NCI-H187 treated with DMSO at 0.1 percent for 48 hours (cell line): Measurements from ENCODE around the gene MADCAM1.

Experiments
- DNase-seq: peaks from one replicate; lab custom pipeline; 2025; lab: John Stamatoyannopoulos, UW

MADCAM1 gene

DNA sequence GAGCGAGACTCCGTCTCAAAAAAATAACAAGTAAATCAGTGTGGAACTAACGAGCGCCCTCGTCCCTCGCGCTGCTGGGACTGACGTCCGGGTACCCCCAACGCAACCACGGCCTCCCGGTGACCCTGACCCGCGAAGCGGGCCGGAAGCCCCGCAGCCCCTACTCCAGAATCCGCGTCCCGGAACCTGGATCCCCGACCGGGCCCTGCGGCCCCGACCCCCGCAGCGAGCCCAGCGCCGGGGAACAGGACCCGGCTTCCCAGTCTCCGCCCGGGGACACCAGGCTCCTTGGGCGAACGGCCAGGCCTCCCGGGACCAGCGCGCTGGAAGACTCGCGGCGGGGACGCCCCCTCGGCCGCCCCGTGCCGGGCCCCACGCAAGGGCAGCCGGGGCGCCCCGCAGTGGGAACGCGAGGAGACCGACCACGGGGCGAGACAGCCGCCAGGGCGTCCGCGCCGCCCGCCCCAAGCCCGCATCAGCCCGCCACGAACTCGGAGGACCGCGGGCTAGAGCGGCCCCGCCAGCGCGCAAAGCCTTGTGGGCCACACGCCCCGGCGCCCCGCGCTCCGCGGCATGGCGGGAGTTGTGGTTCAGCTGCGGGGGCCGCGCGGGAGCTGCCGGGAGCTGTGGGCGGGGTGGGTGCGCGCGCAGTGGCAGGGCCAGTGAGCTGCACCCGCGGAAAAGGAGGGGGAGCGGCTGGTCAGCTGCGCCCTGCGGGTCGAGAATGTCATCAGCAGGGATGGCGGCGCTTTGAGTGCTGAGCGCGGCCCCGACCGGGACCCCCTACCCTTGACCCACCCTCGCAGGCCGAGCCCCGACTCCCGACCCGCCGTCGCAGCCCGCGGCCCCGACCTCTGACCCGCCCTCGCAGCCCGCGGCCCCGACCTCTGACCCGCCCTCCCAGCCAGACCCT lies 7.5 kb upstream of the MADCAM1 start:
- DNase-seq = peak; percentile 51

DNA sequence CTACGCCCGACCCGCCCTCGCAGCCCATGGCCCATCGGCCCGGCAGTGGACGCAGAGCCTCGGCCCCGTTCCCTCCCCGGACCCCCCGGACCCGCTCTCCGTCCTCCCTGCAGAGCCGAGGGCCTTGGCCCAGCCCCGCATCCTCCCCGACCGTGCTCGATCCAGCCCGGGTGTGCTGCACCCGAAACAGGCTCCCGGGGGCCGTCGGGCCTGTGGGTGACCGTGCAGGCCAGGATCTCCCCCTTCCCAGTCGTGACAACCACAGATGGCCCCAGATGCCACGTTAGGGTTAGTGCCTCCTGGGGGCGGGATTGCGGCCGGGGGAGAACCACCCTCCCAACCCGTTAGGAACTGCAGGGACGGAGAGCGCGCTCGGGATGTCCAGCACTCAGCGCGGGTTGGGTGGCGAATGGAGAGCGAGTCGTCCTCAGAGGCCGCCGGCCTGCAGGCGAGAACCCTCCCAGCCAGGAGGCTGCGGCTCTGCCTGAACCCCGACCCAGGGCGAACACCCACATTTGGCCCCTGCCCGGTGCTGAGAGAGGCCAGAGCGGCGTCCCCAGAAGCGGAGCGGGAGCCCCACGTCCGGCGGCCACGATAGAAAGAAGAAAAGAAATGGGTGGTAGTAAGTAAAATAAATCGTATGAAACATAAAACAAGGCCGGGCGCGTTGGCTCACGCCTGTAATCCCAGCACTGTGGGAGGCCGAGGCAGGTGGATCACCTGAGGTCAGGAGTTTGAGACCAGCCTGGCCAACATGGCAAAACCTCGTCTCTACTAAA lies 6.7 kb upstream of the MADCAM1 start:
- DNase-seq = no peak

DNA sequence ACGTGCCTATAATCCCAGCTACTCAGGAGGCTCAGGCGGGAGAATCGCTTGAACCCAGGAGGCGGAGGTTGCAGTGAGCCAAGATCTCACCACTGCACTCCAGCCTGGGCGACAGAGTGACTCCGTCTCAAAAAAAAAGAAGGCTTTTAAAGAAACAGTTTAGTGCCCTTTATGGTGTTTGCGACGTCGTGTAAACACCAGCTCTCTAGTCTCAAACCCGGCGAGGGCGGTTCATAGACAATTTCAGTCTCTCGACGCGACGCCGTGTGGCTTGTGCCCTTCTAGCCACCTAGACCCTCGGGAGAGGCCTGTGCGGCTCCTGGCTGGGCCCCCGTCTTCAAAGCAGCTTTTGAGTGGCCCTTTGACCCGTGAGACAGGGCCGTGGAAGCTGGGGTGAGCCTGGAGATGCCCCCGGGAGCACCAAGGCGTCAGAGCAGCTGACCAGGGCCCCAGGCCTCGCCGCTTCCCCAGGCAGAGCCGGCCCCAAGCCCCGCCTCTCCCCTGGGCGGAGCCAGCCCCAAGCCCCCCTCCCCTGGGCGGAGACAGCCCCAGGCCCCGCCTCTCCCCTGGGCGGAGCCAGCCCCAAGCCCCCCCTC lies 5.0 kb upstream of the MADCAM1 start:
- DNase-seq = no peak

DNA sequence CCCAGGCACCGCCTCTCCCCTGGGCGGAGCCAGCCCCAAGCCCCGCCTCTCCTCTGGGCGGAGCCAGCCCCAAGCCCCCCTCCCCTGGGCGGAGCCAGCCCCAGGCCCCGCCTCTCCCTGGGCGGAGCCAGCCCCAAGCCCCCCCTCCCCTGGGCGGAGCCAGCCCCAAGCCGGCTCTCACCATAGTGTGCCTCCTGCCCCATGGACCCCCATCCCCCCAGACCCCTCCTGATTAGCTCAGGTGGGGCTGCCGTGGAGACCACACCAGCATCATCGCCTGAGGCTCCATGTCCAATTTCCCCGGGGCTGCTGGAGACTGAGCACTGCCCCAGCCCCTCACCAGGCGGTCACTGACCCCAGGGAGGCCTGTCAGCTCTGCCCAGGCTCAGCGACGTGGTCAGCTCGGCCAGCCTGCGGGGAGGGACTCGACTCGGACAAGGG lies 4.2 kb upstream of the MADCAM1 start:
- DNase-seq = no peak

DNA sequence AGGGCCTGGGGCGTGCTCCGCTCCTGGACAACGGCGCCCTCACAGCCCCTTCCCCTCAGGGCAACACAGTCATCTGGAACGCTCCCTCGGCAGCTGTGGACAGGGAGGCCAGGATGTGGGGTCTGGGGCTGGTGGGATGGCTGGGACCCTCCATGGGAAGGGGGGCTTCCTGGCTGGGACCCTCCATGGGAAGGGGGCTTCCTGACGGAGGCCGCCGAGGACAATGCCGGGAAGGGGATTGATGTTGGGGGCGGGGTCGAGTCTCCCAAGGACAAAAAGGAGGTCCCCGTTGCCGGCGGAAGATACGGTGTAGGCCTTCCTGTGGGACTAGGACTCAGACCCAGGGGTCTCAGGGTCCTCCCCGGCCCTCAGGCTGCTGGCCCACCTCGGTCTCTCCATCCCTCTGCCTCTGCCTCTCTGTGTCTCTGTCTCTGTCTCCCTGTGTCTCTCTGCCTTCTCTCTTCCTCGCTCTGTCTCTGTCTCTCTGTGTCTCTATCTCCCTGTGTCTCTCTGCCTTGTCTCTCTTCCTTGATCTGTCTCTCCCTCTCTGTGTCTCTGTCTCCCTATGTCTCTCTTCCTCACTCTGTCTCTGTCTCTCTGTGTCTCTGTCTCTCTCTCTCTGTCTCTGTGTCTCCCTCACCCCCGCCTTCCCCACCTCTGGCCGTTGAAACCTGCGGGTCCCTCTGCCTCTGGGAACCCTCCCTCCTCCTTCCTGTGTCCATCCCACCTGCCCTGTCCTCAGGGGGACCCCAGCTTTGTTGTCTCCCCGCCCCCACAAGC lies 2.7 kb upstream of the MADCAM1 start:
- no peak for DNase-seq

DNA sequence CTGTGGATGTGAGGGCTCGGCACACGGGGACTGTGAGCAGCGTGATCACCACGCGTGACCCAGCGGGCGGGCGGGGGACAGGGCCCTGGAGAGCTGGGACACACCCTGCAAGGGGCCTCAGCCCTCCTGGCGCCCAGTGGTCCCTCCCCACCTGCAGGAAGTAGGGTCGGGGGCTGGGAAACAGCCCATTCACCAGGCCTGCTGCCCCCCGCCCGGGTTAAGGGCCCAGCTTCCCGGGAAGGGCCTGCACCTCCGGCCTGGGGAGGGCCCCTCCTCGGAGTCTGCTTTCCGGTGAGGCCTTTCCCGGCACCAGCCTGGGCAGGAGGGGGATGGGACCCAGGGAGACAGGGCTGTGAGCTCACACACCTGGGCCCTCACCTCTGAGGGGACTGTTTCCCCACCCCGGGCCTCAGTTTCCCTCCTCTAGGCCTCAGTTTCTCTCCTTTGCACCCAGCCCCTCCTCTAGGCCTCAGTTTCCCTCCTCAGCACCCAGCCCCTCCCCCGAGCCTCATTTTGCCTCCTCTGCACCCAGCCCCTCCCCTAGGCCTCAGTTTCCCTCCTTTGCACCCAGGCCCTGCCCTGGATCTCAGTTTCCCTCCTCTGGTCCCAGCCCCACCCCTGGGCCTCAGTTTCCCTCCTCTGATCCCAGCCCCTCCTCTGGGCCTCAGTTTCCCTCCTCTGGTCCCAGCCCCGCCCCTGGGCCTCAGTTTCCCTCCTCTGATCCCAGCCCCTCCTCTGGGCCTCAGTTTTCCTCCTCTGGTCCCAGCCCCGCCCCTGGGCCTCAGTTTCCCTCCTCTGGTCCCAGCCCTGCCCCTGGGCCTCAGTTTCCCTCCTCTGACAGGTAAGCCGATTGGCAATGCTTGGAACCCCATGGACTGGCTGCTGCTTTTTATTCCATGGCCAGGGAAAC lies 1.9 kb upstream of the MADCAM1 start:
- DNase-seq = no peak

DNA sequence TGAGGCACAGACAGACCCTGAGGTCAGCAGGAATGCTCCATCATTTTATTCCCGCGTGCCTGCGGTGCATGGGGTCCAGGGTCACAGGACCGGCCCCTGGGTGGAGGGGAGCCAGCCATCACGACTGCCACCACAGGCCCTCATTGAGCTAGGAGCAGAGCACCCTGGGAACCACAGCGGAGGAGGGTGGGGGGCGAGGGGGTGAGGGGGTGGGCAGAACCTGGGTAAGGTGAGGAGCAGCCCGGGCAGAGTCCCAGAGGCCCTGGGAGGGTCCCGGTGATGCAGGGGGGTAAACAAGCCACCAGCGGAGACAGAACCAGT lies 1.2 kb upstream of the MADCAM1 start:
- no peak for DNase-seq

DNA sequence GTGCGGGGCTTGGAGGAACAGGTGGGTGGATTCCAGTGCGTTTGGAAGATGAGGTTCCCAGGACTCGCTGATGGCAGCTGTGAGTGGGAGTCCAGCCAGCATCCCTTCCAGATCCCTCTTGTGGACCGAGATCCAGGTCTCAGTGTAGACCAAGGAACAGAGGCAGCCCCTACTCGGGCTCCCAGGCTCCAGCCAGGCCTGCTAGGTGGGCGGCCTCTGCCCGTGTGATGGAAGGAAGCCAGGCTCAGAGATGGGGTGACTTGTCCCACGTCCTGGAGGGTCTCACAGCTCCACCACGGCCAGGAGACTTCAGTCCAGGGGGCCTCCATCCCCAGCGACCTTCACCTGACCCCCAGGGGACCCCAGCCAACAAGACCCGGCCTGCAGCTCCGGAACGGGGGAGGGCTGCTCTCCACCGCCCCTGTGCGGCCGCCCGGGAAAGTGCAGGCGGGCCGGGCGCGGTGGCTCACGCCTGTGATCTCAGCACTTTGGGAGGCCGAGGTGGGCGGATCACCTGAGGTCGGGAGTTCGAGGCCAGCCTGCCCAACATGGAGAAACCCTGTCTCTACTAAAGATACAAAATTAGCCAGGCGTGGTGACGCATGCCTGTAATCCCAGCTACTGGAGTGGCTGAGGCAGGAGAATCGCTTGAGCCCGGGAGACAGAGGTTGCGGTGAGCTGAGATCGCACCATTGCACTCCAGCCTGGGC lies 729 bp upstream of the MADCAM1 start:
- DNase-seq = no peak

DNA sequence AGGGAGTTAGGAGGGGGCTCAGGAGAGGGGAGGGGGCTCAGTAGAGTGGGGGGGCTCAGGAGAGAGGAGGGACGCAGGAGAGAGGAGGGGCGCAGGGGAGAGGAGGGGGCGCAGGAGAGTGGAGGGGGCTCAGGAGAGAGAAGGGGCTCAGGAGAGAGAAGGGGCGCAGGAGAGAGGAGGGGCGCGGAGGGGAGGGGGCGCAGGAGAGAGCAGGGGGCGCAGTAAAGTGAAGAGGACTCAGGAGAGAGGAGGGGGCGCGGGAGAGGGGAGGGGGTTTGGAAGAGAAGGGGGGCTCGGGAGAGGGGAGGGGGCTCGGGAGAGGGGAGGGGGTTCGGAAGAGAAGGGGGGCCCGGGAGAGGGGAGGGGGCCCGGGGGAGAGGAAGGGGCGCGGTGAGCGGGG lies 700 bp downstream of the MADCAM1 start:
- DNase-seq = no peak

DNA sequence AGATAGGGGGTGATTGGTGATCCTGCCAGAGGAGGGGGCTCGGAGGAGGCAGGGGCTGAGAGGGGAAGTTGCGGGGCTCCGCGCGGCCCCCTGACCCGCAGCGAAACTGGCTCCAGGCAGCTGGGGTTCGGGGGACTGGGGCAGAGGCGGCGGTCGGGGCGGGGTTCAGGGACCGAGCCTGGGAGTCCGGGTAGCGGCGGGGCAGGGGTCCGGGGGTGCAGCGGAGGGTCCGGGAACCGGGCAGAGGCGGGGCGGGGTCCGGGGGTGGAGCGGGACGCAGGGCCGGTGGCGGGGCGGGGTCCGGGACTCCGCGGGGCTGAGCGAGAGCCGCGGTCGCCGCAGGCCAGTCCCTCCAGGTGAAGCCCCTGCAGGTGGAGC lies 1.2 kb downstream of the MADCAM1 start:
- no peak for DNase-seq

DNA sequence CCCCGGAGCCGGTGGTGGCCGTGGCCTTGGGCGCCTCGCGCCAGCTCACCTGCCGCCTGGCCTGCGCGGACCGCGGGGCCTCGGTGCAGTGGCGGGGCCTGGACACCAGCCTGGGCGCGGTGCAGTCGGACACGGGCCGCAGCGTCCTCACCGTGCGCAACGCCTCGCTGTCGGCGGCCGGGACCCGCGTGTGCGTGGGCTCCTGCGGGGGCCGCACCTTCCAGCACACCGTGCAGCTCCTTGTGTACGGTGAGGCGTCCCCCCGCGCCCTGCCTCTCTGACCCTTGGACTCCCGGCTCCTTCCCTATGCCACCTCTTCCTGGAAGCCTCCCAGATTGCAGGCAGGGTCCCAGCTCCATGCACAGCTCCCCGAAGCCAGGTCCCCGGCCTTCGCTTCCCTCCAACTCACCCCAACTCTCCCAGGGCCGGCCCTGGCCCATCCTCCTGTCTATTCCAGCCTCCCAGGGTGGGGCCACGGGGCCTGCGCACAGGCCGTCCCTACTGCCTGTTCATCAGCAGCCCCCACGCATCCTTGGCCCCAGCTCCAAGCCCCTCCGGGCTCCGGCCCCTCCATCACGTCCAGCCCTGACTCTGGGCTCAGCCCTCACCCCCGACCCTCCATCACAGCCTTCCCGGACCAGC lies 1.7 kb downstream of the MADCAM1 start:
- DNase-seq = no peak

DNA sequence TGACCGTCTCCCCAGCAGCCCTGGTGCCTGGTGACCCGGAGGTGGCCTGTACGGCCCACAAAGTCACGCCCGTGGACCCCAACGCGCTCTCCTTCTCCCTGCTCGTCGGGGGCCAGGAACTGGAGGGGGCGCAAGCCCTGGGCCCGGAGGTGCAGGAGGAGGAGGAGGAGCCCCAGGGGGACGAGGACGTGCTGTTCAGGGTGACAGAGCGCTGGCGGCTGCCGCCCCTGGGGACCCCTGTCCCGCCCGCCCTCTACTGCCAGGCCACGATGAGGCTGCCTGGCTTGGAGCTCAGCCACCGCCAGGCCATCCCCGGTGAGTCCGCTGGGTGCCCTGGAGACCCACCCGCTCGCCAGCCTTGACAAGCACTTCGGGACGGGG lies 2.2 kb downstream of the MADCAM1 start:
- no peak for DNase-seq

DNA sequence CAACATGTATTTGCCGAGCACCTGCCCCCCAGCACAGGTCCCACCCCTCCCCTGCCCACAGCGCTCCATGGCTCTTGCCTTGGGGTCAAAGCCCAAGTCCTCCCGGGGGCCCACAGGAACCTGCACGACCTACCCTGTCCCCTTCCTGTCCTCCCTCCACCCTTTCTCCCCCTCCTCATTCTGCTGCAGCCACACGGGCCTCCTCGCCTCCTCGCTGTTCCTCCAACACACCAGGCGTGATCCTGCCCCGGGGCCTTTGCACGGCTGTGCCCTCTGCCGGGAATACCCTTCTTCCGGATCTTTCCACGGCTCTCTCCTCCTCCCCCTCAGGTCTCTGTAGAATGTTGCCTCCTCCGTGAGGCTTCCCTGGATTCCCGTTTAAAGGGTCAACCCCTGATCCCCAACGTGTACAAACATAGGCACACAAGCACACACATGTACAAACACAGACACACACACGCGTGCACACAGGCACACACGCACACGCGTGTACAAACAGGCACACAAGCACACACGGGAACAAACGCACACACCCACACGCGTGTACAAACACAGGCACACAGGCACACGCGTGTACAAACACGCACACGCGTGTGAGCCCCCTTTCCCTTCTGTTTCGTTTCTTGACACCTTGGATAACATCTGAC lies 2.8 kb downstream of the MADCAM1 start:
- DNase-seq = no peak

DNA sequence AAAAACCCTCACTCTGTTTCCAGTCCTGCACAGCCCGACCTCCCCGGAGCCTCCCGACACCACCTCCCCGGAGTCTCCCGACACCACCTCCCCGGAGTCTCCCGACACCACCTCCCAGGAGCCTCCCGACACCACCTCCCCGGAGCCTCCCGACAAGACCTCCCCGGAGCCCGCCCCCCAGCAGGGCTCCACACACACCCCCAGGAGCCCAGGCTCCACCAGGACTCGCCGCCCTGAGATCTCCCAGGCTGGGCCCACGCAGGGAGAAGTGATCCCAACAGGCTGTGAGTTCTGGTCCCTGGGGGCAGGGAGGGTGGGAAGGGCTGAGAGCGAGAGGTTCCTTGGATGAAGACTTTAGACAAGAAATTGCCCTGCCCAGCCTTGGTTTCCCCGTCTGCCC lies 5.4 kb downstream of the MADCAM1 start:
- DNase-seq = no peak

DNA sequence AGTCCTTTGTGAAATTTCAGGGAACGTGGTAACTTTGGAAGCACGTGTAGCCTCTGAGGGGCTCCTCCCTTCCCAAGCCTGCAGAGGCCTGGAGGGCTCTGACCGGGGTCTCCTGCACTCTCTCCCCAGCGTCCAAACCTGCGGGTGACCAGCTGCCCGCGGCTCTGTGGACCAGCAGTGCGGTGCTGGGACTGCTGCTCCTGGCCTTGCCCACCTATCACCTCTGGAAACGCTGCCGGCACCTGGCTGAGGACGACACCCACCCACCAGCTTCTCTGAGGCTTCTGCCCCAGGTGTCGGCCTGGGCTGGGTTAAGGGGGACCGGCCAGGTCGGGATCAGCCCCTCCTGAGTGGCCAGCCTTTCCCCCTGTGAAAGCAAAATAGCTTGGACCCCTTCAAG lies 8.3 kb downstream of the MADCAM1 start:
- DNase-seq = no peak

DNA sequence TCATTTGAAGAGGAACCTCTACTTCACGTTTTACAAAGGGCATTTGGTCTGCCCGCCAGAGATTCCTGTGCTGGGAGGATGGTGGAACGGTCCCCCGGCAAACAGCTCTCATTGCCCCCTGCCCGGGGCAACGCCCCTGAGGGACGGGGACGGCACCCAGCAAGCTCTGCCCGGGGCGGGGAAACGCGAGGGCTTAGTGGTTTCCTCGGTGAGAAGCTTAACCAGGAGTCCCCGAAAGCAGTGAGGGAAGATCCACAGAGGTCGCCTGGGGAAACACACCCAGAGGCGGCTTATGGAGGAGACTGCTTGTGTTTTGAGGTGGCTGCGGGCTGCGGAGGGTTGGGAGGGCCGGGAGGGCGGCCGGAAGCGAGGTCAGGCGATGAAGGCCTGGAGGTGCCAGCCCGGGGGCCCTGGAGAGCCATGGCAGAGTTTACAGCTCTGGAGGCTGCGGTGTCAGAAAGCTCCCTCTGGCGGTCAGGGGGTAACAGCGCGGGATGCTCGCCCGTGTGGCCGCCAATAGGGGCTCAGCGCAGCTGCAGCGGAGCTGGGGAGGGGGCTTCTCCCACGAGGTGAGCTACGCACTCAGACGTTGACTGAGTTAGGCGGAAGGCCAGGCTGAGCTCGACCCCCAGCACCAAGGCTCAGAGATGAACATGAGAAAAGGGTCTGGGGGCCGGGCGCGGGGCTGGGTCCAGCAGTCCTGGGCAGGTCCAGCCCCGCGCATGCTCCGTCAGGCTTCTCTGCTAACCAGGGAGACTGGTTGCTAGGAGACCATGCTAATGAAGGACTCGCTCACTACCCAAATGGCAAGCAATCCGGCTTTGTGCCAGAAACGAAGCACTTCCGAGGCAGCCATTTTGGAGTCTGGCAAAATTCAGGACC lies 10.4 kb downstream of the MADCAM1 start:
- peak; percentile 94 for DNase-seq

DNA sequence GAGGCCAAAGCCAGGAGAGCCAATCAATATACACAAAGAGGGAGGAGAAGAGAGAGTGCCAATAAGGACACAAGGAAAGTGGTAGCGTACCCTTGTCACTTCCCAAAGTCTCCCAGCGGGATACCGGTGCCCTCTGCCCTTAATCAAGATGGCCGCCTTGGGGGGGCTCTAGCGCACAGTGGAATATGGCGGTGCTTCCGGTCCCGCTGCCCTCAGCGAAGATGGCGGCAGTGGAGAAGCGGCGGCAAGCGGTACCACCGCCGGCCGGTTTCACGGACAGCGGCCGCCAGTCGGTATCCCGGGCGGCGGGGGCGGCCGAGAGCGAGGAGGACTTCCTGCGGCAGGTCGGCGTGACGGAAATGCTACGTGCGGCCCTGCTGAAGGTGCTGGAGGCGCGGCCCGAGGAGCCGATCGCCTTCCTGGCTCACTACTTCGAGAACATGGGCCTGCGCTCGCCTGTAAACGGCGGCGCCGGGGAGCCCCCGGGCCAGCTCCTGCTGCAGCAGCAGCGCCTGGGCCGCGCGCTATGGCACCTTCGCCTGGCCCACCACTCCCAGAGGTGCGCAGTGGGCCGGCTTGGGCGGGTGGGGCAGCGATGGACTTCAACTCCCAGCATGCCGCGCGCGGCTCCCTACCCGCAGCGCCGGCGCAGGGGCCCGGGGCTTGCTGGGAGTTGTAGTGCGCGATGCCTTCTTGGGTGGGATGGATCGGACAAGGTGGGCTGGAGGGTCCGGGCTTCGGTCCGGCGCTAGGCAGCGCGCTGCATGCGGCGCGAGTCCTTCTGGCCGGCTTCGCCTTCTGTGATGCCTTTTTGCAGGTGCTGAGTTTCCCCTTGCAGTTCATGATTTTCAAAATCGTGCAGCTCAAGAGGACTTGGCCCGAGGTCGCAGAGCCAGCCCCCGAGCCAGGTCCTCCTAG lies 11.3 kb downstream of the MADCAM1 start, which contains the start of gene TPGS1:
TPGS1 (plus strand) TSS at position 212 of the 918 bp plus-strand sequence; CDS start at position 222, 10 bp downstream.
- DNase-seq = no peak
